NCI-H1092 (cell line): ENCODE results near the gene SERPINE1.
"Not testable (repeated sequence)": the region's sequence is repeated elsewhere in the genome, so short reads cannot be mapped to it uniquely, and the experiment has no call there.

ENCODE experiments used
- DNase-seq: peaks from one replicate; lab custom pipeline; 2025; lab: John Stamatoyannopoulos, UW

The SERPINE1 gene

DNA sequence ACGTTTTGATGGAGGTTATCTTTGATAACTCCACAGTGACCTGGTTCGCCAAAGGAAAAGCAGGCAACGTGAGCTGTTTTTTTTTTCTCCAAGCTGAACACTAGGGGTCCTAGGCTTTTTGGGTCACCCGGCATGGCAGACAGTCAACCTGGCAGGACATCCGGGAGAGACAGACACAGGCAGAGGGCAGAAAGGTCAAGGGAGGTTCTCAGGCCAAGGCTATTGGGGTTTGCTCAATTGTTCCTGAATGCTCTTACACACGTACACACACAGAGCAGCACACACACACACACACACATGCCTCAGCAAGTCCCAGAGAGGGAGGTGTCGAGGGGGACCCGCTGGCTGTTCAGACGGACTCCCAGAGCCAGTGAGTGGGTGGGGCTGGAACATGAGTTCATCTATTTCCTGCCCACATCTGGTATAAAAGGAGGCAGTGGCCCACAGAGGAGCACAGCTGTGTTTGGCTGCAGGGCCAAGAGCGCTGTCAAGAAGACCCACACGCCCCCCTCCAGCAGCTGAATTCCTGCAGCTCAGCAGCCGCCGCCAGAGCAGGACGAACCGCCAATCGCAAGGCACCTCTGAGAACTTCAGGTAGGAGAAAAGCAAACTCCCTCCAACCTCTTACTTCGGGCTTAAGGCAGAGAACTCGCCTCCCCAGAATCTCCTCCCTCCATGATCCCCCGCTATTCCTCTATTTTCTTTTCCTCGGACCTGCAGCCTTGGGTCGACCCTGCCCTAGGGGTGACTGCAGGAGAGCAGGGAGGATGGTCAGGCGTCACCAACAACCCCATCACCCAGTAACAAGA is at the start of gene SERPINE1:
TSS of gene SERPINE1 (plus strand) at position 454 of the 809 bp plus-strand sequence. CDS start 1,290 bp downstream, outside the sequence.
- no peak for DNase-seq

DNA sequence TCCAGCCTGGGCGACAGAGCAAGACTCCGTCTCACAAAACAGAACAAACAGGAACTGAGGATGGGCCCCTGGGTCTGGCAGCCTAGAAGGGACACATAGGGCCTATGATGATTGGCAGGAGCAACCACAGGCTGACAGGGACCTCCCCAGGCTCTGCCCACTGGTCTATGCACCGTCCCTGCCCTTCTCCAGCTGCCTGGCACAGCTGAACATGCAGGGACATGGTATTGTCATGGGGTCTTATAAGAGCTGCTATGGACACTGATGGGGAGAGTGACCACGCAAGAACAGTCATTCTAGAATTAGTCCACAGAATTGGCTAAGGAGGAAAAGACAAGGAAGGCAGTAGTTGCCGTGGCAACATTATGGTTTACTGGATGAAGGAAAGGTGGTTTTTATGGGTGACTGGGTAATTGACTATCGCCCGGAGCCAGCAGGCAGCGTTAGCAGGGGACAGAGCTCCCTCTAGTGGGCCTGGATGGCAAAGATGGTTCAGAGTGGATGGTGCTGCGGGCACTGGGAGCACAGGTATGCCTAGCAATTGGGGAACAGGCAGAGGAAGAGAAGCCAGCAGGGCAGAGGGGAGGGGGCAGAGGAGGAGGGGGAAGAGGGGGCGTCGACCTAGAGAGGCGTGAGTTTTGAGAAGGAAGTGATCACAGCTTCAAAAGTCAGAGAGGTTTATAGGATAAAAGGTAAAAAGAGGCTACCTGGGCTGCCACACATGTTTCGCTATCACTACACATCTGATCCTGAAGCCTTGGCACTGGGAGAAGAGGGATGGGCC is 49.4 kb upstream of the SERPINE1 start:
- peak; percentile 73 for DNase-seq

DNA sequence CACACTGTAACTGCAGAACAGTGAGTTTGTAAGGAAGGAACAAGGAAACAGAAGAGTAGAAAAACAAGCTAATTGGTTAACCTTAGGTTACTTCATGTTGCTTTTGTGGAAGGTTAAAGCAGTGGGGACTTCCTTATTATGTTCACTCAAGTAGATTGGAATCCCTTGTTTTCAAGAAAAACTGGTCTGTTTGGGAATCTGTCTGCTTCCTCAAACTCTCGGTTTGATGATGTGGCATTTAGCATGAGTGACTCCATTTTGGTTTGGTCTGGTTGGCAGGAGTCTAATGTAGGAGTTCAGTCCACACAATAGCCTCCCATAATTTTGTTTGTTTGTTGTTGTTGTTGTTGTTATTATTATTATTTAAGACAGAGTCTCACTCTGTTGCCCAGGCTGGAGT is 45.5 kb upstream of the SERPINE1 start:
- no peak for DNase-seq

DNA sequence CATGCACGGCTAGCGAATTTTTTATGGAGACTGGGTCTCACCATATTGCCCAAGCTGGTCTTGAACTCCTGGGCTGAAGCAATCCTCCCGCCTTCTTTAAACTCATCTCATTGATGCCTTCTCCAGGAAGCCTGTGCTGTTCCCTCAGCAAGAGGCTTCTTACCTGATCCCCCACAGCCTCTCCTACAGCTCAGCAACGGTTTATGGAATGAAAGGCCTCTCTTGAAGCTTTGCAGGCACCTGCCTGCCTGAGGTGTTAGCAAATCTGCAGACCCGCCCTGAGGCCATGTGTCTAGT is 42.1 kb upstream of the SERPINE1 start:
- DNase-seq = no peak

DNA sequence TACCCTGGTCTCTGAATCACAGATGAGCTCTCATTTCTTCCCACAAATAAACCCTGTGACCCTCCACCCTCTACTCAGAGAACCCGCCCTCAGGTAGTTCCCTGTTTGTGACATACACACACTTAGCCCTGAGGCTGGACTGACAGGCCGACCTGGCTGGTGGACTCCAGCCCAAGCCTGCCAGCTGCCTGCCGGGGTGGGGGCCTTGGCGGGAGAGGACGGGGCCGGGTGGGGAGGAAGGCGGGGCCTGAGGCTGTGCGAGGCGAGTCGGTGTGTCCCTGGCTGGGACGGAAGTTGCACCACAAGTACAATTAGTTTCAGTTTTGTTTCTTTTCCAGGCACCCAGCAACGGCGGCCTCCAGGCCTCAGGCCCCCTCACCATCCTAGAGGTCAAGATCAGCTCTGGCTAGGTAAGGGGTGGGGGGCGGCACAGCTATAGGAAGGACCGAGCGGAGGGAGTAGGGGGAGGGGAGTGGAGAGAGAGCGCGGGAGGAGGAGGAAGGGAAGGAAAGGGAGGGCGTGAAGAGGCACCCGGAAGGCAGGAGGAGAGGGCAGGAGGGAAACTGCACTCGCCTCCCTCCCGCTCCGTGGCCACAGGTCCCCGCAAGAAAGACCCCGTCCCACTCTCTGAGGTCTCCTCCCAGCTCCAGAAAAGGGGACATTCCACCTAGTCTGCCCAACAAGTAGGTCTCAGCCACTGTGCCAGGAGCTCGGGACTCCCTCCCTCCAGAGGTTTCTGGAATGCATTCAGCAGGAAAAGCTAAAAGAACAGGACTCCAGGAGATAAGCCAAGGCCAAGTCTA is 41.5 kb upstream of the SERPINE1 start, which contains the start of gene TRIM56:
TSS of gene TRIM56 (plus strand) at position 320 of the 803 bp plus-strand sequence. CDS start 1,832 bp downstream, outside the sequence.
- peak; percentile 22 for DNase-seq

DNA sequence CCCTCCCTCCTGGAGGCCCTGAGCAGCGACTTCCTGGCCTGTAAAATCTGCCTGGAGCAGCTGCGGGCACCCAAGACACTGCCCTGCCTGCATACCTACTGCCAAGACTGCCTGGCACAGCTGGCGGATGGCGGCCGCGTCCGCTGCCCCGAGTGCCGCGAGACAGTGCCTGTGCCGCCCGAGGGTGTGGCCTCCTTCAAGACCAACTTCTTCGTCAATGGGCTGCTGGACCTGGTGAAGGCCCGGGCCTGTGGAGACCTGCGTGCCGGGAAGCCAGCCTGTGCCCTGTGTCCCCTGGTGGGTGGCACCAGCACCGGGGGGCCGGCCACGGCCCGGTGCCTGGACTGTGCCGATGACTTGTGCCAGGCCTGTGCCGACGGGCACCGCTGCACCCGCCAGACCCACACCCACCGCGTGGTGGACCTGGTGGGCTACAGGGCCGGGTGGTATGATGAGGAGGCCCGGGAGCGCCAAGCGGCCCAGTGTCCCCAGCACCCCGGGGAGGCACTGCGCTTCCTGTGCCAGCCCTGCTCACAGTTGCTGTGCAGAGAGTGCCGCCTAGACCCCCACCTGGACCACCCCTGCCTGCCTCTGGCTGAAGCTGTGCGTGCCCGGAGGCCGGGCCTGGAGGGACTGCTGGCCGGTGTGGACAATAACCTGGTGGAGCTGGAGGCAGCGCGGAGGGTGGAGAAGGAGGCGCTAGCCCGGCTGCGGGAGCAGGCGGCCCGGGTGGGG is 39.4 kb upstream of the SERPINE1 start:
- DNase-seq = no peak

DNA sequence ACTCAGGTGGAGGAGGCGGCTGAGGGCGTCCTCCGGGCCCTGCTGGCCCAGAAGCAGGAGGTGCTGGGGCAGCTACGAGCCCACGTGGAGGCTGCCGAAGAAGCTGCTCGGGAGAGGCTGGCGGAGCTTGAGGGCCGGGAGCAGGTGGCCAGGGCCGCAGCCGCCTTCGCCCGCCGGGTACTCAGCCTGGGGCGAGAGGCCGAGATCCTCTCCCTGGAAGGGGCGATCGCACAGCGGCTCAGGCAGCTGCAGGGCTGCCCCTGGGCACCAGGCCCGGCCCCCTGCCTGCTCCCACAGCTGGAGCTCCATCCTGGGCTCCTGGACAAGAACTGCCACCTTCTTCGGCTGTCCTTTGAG is 38.9 kb upstream of the SERPINE1 start:
- no peak for DNase-seq

DNA sequence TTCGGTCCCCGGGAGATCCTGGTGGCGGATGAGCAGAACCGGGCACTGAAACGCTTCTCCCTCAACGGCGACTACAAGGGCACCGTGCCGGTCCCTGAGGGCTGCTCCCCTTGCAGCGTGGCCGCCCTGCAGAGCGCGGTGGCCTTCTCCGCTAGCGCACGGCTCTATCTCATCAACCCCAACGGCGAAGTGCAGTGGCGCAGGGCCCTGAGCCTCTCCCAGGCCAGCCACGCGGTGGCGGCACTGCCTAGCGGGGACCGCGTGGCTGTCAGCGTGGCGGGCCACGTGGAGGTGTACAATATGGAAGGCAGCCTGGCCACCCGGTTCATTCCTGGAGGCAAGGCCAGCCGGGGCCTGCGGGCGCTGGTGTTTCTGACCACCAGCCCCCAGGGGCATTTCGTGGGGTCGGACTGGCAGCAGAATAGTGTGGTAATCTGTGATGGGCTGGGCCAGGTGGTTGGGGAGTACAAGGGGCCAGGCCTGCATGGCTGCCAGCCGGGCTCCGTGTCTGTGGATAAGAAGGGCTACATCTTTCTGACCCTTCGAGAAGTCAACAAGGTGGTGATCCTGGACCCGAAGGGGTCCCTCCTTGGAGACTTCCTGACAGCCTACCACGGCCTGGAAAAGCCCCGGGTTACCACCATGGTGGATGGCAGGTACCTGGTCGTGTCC is 37.9 kb upstream of the SERPINE1 start:
- no peak for DNase-seq

DNA sequence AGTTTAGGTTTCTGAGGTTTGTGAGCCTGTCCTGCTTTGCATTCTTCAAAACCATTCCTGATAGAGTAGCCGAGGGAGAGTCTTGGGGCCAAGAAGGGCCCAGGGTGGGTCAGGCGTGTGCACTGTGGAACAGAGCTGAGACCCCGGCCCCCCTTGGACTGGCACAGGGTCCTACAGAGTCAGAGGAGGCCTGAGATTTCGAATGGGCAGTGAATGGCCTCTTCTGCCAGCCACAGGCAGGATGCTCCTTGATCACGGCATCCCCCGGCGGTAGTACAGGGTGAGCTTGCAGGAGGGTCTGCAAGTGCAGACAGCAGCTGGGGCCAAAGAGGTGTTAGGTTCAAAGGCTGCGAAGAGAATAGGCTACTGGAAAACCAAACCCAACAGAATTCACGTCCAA is 37.0 kb upstream of the SERPINE1 start:
- DNase-seq = no peak

DNA sequence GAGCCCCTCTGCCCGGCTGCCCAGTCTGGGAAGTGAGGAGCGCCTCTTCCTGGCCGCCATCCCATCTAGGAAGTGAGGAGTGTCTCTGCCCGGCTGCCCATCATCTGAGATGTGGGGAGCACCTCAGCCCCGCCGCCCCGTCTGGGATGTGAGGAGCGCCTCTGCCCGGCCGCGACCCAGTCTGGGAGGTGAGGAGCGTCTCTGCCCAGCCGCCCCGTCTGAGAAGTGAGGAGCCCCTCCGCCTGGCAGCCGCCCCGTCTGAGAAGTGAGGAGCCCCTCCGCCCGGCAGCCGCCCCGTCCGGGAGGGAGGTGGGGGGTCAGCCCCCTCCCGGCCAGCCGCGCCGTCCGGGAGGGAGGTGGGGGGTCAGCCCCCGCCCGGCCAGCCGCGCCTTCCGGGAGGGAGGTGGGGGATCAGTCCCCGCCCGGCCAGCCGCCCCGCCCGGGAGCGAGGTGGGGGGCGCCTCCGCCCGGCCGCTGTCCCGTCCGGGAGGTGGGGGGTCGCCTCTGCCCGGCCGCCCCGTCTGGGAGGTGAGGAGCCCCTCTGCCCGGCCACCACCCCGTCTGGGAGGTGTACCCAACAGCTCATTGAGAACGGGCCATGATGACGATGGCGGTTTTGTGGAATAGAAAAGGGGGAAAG is 34.5 kb upstream of the SERPINE1 start:
- DNase-seq = not testable (repeated sequence)

DNA sequence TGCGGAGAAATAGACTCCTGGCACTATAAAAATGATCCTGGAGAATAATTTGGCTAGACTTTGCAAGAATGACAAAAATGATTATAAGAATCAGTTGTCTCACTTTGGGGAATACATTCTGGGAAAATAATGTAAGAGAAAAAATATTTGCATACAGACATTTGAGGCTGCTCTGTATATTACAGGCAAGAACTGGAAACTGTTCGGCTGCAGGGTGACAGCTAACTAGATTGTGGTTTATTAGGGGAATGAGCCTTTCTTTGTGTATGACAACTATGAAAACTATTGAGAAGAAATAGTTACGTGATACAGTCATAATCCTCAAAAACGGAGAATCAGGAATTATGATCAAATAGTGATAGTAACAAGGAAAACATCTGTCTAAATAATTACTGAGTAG is 33.0 kb upstream of the SERPINE1 start:
- no peak for DNase-seq

DNA sequence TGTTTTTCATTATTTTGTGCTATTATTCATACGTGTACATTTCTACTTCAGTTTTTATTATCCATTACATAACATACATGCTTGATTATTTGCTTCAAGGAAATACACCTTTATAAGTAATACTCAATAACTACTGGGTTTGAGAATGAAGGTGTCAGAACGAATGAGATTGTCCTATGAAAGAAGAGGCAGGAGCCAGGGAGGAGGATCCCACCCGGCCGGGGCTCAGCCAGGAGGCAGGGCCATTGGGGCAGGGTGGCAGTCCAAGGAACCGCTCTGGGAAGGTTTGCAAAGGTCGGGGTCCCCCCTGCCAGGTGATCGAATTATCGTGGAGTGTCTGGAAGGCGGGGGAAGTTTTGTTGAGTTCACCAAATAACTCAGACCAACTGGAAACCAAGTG is 32.5 kb upstream of the SERPINE1 start:
- DNase-seq = no peak

DNA sequence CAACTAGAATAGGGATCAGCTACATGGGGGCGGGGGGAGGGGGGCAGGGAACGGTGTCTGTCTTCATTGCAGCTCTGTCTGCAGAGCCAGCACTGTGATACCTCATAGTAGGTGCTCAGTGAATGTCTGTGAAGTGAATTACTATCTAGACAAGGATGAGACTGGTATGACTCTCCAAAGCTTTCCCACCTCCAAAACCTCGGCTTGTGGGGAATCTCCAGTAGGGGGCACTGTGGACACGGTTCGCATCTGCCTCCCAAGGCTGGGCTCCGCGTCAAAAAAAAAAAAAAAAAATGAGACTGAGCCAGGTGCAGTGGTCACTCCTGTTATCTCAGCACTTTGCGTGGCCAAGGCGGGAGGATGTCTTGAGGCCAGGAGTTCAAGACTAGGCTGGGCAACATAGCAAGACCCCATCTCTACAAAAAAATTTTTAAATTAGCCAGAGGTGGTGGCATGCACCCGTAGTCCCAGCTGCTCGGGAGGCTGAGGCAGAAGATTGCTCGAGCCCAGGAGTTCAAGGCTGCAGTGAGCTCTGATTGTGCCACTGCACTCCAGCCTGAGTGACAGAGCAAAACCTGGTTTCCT is 32.0 kb upstream of the SERPINE1 start:
- DNase-seq = no peak

DNA sequence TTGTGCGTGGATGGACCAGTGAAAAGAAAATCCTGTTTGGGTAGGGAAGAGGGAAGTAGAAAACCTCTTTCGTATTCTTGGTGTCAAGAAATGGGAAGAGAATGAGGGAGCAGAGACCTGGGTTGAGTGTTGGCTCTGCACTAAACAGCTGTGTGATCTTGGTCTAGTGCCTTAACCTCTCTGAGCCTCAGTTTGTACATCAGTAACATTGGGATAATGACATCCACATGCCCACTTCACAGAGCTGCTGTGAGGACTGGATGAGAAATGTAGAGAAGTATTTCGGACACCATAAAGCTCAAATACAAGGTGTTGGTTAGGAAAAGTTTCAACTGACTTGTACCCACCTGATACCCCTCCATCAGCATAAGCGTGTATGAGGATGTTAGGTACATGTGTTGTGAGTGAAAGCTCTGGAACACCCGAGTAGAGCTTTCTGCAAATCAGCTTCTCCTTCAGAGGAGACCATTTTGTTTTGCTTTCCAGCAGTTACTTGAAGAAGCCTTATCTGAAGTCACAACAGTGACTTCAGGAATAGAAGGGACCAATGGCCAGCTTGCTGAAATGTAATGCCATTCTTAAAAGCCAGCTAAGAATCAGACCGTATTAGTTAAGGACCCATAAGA is 30.5 kb upstream of the SERPINE1 start:
- no peak for DNase-seq

DNA sequence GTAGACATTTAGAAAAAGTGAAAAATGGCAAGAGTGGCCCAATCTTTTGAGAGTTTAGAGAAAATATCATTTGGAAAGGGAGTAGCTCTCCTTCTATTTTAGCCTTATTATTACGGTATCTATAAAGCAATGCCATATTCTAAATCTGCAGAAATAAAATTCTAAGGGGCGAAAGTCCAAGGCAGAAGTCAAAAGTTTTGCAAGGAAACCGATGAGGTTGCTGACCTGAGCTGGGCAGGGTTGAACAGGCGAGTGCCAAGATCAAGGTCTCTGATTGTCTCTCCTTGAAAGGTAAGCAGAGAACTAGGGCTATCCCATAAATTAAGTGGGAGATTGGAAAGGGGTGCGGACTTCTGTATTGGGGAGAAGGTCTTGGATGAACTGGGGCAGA is 30.0 kb upstream of the SERPINE1 start:
- DNase-seq = no peak

DNA sequence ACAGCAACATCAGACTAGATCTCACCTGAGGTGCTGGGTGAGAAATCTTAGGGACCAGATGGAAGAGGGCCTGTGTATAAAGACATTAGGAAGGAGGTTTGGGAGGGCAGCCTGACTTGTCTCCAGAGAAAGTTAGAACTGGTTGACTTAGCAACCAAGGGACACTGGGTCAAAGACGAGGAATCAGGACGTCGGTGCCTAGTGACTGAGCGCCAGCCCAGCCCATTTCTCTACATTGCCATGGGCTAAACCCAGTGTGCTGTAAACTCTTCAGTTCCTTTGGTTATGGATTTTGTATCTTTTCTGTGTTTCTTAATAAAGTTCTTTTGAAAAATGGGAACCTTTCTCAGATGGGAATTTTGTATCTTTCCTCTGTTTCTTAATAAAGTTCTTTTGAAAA is 29.3 kb upstream of the SERPINE1 start:
- no peak for DNase-seq

DNA sequence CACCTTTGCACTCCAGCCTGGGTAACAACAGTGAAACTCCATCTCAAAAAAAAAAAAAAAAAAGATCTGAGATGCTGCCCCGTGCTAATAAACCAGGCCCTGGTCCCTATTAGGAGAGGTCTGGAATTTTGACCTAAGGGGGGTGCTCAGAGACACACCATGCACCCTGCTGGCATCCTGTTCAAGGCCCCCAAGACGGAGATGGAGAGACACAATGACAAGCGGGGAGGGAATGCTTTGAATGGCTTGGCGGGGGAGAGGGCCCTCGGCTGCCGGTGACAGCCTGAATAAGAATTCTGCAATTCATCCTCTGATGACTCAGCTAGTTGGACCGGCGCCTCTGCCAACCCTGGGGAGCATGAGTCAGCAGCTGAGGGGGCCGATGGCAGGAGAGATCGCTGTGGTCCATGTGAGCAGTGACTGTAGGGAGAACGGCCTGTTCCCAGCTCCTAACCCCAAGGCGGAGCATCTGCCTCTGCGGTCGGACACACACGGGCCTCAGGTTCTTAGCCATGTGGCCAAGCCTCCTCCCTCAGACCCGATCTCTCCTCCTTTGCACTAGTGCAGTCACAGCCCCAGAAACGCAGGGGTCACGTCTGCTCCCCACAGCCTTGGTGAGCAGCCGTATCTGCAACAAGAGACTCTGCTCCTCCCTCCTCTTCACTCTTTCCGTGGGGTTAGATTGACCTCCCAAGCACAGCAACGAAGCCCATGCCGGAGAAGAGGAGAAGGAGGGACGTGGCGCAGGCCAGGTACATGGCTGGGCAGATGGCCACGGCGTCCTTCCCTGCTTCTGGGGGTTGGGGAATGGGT is 26.7 kb upstream of the SERPINE1 start:
- DNase-seq = no peak

DNA sequence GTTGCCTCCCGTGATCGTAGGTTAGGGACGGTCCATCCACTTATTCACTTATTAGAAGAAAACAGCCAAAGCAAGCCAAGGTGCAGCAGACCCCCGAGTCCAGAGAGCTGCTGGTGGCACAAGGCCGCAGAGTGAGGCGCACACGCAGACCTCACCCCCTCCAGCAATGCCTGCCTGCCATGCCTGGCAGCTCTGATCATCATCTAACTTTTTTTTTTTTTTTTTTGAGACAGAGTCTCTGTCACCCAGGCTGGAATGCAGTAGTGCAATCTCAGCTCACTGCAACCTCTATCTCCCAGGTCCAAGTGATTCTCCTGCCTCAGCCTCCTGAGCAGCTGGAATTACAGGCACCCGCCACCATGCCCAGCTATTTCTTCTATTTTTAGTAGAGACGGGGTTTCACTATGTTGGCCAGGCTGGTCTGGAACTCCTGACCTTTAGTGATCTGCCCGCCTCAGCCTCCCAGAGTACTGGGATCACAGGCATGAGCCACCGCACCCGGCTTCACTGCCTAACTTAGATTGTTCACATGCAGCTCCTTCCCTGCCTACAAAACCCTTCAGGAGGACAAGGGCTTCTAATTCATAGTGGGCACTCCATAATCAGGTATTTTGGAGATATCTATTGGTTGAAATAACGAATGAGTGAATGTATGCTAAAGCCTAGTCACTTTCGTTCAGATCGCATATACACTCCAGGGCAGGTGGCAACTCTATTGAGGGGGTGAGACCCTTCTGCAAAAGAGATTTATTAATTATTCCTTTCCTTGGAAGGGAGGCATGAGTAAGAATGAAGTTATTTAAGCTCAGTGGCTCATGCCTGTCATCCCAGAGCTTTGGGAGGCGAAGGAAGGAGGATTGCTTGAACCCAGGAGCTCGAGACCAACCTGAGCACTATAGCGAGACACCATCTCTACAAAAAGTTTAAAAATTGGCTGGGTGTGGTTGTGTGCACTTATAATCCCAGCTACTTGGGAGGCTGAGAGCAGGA is 25.8 kb upstream of the SERPINE1 start:
- DNase-seq = no peak
